GM18951 (cell line): Measurements from ENCODE around the gene CACNA1S.

Experiments used
- POLR2A ChIP-seq: IDR thresholded peaks from 4 replicates; pipeline ENCODE4 v1.6.1; 2011; ENCODE audit warnings: mild to moderate bottlenecking; ENCODE audit not compliant: insufficient read length, insufficient read depth; ENCODE audit errors: extremely low read depth
- in situ Hi-C: fragments of 300-500 bp; cut with MboI; formaldehyde crosslinking; loops from one replicate; pipeline ENCODE4 v1.12.0; 2022; ENCODE audit warnings: low sequenced_read_pairs, mixed read lengths, inconsistent platforms; ENCODE audit not compliant: unreplicated experiment

The CACNA1S gene

GRCh38 chr1:201069636-201070035 is 42.6 kb downstream of the CACNA1S start:
- in situ Hi-C loops, result no loop called here

GRCh38 chr1:201068976-201069375 is 43.2 kb downstream of the CACNA1S start:
- no peak for TF ChIP-seq POLR2A
- in situ Hi-C loops, result no loop called here

More at GRCh38 chr1:201069636-201070035, 42.6 kb downstream of the CACNA1S start:
- TF ChIP-seq POLR2A, result no peak

- in situ Hi-C loops, result no loop called here
- TF ChIP-seq POLR2A, result no peak
These were observed 45.2 kb downstream of the CACNA1S start for GRCh38 chr1:201066986-201067385.

- TF ChIP-seq POLR2A, result no peak
- in situ Hi-C loops, result no loop called here
These were observed 46.5 kb downstream of the CACNA1S start for GRCh38 chr1:201065686-201066085.

GRCh38 chr1:201064806-201065205 is 47.4 kb downstream of the CACNA1S start:
- TF ChIP-seq POLR2A, result no peak
- in situ Hi-C loops, result no loop called here

- in situ Hi-C loops, result no loop called here
- no peak for TF ChIP-seq POLR2A
These were observed 49.1 kb downstream of the CACNA1S start for GRCh38 chr1:201063145-201063544.

GRCh38 chr1:201062511-201063091 is 49.6 kb downstream of the CACNA1S start:
- TF ChIP-seq POLR2A, result no peak
- in situ Hi-C loops, result no loop called here

- in situ Hi-C loops, result no loop called here
- no peak for TF ChIP-seq POLR2A
These were observed 50.3 kb downstream of the CACNA1S start for GRCh38 chr1:201061886-201062285.

GRCh38 chr1:201061049-201061448 is 51.2 kb downstream of the CACNA1S start:
- TF ChIP-seq POLR2A, result no peak

GRCh38 chr1:201060586-201060985 is 51.6 kb downstream of the CACNA1S start:
- no peak for TF ChIP-seq POLR2A
- in situ Hi-C loops, result no loop called here

More at GRCh38 chr1:201061049-201061448, 51.2 kb downstream of the CACNA1S start:
- in situ Hi-C loops, result no loop called here

GRCh38 chr1:201059871-201060555 is 52.2 kb downstream of the CACNA1S start:
- in situ Hi-C loops, result no loop called here
- no peak for TF ChIP-seq POLR2A

- no peak for TF ChIP-seq POLR2A
- in situ Hi-C loops, result no loop called here
These were observed 52.8 kb downstream of the CACNA1S start for GRCh38 chr1:201059401-201059800.

GRCh38 chr1:201054091-201054543 is 58.1 kb downstream of the CACNA1S start:
- in situ Hi-C loops, result no loop called here
- TF ChIP-seq POLR2A, result no peak
